Hepatocyte (in vitro differentiated cells): ENCODE results near the gene PRR20B.
"Not testable (repeated sequence)": the region's sequence is repeated elsewhere in the genome, so short reads cannot be mapped to it uniquely, and the experiment has no call there.

Source experiments
- EZH2 ChIP-seq: fragments of 200-600 bp; sonication (generic); IDR thresholded peaks from 2 replicates; pipeline ENCODE4 v1.6.1; 2016; ENCODE audit warnings: antibody characterized with exemption, mild to moderate bottlenecking, borderline replicate concordance
- TF ChIP-seq, protein P1 (sequence below): fragments of 200-600 bp; sonication (generic); IDR thresholded peaks from 2 replicates; pipeline ENCODE4 v1.5.1; 2016; ENCODE audit warnings: antibody characterized with exemption, mild to moderate bottlenecking; ENCODE audit not compliant: poor library complexity

DNA sequence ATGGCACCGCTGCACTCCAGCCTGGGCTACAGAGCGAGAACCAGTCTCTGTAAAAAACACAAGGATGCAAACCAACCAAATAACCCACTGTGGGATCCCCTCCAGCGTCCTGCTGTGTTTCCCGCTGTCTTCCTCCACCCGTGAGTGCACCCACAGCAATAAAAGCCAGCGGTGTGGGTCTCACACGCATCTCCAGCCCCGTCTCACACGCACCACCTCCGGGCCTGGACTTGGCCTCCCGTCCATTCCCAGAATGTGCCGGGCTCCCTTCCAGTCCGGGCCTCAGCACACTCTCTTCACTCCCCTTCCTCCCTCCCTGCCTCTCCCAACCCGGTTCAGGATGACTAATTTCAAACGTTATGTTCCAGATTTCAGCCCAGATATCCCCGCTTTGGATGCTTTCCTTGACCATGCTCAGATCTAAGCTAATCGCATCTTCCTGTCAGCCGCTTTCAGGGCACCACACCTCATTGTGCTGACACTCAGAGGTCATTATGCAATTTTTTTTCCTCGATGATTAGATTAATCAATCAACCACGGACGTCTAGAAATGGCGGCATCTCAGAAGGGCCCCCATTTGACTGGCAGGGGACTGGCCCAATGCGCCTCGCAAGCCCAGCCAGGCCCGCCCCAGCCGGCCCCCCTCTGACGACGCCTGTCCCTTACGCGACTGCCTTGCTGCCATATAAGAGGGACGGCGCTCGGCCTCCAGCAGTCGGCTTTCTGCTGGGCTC is 6.9 kb upstream of the PRR20B start, which contains the start of gene PRR20A:
- TF ChIP-seq, protein P1, sequence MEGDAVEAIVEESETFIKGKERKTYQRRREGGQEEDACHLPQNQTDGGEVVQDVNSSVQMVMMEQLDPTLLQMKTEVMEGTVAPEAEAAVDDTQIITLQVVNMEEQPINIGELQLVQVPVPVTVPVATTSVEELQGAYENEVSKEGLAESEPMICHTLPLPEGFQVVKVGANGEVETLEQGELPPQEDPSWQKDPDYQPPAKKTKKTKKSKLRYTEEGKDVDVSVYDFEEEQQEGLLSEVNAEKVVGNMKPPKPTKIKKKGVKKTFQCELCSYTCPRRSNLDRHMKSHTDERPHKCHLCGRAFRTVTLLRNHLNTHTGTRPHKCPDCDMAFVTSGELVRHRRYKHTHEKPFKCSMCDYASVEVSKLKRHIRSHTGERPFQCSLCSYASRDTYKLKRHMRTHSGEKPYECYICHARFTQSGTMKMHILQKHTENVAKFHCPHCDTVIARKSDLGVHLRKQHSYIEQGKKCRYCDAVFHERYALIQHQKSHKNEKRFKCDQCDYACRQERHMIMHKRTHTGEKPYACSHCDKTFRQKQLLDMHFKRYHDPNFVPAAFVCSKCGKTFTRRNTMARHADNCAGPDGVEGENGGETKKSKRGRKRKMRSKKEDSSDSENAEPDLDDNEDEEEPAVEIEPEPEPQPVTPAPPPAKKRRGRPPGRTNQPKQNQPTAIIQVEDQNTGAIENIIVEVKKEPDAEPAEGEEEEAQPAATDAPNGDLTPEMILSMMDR = not testable (repeated sequence)
- not testable (repeated sequence) for TF ChIP-seq EZH2
